Stimulated activated CD4-positive, alpha-beta T cell treated with anti-CD3 and anti-CD28 coated beads, TNF-alpha, amount 100 ng/mL, for 48 hours (primary cell): ENCODE measurements around the gene DRAM1.

Experiments used
- DNase-seq, 3 donors: peaks; one replicate each; pipeline ENCODE4 v3.0.0-alpha.2; 2020; ENCODE audit warnings: low read depth in 3 of 3

Gene DRAM1

GRCh38 chr12:101941306-101942249, 64.2 kb downstream of the DRAM1 start:
- DNase-seq: no peak

- no peak for DNase-seq
Measured at GRCh38 chr12:101942250-101942605, 64.8 kb downstream of the DRAM1 start.

- no peak for DNase-seq
Measured at GRCh38 chr12:101945369-101946232, 68.2 kb downstream of the DRAM1 start.

GRCh38 chr12:101946233-101946611, 68.8 kb downstream of the DRAM1 start:
- no peak for DNase-seq

GRCh38 chr12:101947316-101947715, 69.9 kb downstream of the DRAM1 start:
- DNase-seq: no peak

GRCh38 chr12:101948365-101948764, 71.0 kb downstream of the DRAM1 start:
- no peak for DNase-seq

- DNase-seq: no peak
Measured at GRCh38 chr12:101951002-101951670, 73.8 kb downstream of the DRAM1 start.

GRCh38 chr12:101954113-101954512, 76.7 kb downstream of the DRAM1 start:
- no peak for DNase-seq

GRCh38 chr12:101954676-101955075, 77.3 kb downstream of the DRAM1 start:
- no peak for DNase-seq

- DNase-seq: no peak
Measured at GRCh38 chr12:101957252-101957959, 80.0 kb downstream of the DRAM1 start.

- DNase-seq: no peak
Measured at GRCh38 chr12:101959607-101960006, 82.2 kb downstream of the DRAM1 start.

- DNase-seq: no peak
Measured at GRCh38 chr12:101962486-101962885, 85.1 kb downstream of the DRAM1 start.

- no peak for DNase-seq
Measured at GRCh38 chr12:101963697-101964096, 86.3 kb downstream of the DRAM1 start.

GRCh38 chr12:101966496-101966895, 89.1 kb downstream of the DRAM1 start:
- DNase-seq: no peak

- DNase-seq: no peak
Measured at GRCh38 chr12:101967506-101967905, 90.1 kb downstream of the DRAM1 start.

GRCh38 chr12:101968770-101969169, 91.4 kb downstream of the DRAM1 start:
- no peak for DNase-seq
